NCI-H526 (cell line): ENCODE results near the gene ZNF688.
"Not testable (repeated sequence)": the region's sequence is repeated elsewhere in the genome, so short reads cannot be mapped to it uniquely, and the experiment has no call there.

ENCODE experiments used
- DNase-seq, 2 experiments: peaks; one replicate each; lab custom pipeline; 2025; lab: John Stamatoyannopoulos, UW

The ZNF688 gene

DNA sequence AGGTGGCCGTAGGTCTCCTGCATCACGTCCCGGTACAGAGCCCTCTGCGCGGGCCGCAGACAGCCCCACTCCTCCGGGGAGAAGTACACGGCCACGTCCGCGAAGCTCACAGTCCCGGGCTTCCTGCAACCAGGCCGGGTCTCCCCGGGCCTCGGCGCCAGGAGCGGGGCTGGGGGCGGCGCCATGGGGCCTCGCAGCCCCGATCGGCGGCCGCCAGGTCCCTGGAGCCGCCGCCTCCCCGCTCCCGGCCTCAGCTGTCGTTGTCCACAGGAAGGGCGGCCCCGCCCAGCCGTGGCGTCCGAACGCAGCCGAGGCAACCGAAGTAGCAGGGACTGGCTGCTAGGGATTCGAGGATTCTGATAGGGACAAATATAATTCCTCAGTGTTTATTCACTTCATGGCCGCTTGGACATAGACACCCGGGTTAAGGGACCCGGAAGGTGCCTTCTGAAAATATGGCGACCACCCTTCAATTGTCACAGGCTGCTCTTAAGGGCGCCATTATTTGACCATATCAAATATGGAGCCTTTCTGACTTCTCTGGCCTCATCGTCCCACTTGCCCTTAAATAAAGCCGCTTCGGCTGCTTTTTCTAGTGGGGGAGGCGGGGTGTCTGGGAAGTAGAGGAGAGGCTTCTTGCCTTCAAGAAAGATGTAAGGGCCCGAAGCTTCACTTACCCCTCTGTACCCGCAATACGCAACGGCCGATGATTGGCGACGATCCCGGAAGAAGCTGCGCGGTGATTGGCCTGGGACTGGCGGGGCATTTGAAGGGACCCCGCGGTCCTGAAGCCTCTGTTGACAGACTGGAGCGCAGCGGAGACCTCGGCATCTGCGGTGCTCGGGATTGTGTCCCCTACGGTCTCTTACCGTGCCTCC is at the start of gene ZNF688:
ZNF688 (minus strand) TSS at position 270 of the 878 bp plus-strand sequence; CDS start at position 185, 85 bp downstream.
- peak; percentile 92 to 95 for DNase-seq

DNA sequence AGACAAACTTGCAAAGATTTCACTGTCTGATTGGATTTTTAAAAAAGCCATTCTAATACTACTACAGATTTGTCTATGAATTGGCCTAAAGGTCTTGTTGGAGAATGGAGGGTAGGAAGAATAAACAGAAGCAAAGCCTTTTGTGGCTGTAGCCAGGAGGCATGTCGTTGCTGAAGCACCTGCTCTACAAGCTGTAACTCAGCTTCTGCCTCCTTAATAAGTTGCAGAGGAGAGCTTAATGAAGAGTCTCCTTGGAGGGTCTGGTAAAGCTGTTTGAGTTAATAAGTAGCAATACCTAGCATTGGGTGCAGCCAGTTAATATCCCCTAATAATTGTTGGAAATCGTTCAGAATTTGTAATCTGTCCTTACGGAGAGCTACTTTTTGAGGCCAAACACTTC is 48.7 kb upstream of the ZNF688 start:
- DNase-seq = no peak

DNA sequence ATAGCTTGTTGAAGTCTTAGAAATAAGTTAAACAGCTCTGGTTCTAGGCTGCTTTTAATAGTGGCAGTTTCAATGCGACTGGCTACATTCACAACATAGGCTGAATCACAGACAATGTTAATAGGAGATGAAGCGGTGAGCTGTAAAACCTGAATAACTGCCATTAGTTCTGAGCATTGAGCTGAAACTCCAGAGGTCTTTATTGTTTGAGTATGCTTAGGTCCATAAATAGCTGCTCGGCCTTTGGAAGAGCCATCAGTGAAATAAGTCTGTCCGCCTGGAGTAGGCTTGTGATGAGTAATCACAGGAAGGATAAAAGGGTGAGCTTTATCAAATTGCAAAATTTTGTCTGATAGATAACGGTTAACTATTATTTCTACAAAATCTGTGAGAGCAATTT is 48.1 kb upstream of the ZNF688 start:
- no peak for DNase-seq

DNA sequence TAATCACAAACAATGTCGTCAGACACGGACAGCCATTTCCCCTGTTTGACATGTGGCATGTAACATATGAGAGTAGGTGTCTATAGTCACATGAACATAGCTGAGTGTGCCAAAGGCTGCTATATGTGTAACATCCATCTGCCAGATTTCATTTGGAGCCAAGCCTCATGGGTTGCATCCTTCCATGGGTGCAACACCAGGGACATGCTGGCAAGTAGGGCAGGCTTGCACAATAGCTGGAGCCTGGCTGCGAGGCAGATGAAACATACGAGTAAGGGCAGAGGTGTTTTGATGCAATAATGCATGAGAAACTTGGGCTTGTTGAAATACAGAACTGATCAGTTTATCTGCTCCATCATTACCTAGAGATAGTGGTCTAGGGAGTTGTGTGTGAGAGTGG is 47.7 kb upstream of the ZNF688 start:
- no peak for DNase-seq

DNA sequence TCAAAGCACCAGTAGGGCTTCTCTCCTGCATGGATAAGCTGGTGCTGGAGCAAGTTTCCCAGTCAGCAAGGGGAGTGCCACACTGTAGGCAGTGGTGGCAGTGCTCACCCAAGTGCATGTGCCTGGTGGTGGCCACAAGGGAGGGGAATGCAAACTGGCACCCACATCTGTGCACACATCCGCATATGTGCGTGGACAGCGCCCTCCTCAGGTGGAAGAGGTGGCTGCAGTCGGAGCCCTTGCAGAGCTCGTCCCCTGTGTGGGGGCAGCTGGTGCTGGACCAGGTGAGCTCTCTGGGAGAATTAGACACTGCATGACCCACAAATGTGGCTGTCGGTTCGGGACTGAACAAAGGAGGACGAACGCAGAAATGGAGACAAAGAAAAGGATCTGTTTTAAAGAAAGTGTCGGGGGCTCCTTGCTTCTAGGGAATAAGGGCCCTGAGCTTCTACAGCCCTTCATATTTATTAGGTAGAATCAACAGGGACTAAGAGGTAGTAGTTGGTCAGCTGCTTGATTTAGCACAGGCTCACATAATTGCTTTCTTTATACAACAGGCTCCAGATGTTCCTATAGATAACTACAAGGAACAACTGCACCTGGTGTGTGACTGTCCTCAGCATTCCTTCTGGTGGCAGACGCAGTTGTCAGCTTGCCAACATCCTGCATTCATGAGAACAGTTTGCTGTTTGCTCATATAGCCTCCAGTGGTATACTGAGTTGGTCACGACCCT is 44.0 kb upstream of the ZNF688 start:
- DNase-seq = peak; percentile 36 to 75

DNA sequence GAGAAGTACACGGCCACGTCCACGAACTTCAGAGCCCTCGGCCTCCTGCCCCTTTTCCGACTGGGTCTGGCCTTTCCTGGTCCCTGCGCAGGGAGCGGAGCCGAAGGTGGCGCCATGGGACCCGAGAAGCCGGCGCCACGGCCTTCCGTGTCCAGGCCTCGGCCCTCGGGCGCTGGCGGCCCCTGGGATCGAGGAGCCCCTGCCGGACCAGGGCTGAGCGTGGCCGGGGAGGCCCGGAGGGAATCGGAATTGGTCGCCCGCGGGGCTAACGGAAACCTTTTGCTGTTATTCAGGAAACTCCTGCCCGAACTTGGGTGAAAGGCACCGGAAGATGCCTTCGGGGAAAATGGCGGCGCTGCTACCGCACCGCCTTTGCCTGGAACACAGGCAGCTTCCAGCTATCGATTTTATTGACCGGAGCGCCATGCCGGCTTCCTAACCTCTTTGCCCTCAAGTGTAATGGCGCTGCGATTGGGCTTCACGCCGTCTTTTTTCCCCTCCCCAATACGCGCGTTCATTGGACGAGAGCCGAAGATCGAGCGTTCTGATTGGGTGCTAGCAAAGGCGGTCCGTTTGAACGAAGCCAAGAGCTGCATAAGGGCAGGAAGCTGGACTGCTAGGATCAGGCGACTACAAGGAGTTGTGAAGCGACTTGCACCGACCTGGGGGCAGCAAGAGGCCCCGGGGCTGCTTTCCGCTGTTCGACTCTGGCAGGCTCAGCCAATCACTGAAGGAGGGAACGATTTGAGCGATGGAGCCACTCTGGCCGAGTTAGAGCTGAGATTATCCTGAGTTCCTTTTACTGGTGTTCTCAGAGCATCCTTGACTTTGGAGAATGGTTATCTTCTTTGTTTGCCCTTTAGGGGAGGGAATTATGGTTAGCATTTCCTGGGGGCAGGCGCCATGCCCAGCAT is 38.7 kb upstream of the ZNF688 start, which contains the start of gene ZNF689:
ZNF689 (minus strand) TSS at position 464 of the 914 bp plus-strand sequence; CDS start at position 116, 348 bp downstream.
- DNase-seq = peak; percentile 96 to 97

DNA sequence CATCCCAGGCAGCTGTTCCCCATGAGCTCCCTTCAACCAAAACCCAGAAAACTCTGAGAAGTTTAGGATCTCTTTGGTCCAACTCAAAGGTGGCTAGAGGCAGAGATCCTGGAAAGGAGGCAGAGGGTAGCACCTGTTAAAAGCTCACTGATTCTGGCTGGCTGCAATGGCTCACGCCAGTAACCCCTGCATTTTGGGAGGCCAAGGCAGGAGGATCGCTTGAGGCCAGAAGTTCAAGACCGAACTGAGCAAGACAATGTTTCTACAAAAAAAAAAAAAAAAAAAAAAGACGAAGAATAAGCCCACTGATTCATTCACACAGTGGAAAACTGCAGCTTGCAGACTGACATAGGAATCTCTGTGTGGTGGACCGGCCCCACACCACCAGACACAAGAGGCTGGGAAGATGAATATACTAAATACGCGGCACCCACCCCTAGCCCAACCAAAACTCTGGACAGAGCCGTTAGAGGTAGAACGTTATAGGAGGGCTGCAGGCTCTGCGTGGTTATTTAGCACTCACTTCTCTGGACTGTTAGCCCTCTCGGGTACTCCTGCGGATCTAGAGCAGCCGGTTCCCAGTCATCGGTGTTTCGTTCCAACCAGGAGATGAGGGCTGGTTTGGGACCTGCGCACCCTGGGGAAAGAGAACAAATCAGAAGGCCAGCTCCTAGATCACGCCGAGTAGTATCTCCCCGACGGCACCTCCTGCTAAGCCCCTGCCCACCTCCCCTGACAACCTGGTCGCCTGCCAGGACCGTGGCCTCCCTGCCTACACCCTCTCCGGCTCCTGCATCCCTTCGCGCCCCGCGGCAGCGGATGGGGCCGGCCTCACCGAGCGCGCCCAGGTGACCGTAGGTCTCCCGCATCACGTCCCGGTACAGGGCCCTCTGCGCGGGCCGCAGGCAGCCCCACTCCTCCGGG is 37.8 kb upstream of the ZNF688 start:
- peak in 1 of 2 experiments; percentile 54 for DNase-seq

DNA sequence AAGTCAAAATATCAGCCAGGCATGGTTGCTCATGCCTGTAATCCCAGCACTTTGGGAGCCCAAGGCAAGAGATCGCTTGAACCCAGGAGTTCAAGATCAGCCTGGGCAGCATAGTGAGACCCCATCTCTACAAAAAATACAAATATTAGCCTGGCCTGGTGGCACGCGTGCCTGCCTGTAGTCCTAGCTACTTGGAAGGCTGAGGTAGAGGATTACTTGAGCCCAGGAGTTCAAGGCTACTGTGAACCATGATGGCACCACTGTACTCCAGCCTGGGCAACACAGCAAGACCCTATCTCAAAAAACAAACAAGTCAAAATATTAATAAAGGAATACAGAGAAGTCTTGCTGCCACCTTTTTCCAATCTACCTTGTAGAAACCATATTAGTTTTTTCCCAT is 34.5 kb upstream of the ZNF688 start:
- DNase-seq = no peak

DNA sequence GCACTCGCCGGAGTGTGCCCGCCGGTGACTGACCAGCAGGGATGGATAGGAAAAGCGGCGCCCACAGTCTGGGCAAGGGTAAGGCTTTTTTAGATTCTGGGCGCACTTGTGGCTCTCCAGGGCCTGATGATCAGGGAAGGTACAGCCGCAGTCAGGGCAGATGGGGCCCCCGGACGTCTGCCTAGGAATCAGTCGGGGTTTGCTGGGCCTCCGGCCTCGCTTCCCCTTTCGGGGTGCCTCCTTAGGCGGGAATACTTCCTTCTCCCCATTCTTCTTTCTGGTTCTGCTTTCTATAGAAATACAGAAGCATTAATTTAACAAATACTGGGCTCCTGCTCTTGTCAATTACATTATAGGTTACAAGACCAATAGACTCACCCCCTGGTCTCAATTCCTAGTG is 33.6 kb upstream of the ZNF688 start:
- DNase-seq = no peak

DNA sequence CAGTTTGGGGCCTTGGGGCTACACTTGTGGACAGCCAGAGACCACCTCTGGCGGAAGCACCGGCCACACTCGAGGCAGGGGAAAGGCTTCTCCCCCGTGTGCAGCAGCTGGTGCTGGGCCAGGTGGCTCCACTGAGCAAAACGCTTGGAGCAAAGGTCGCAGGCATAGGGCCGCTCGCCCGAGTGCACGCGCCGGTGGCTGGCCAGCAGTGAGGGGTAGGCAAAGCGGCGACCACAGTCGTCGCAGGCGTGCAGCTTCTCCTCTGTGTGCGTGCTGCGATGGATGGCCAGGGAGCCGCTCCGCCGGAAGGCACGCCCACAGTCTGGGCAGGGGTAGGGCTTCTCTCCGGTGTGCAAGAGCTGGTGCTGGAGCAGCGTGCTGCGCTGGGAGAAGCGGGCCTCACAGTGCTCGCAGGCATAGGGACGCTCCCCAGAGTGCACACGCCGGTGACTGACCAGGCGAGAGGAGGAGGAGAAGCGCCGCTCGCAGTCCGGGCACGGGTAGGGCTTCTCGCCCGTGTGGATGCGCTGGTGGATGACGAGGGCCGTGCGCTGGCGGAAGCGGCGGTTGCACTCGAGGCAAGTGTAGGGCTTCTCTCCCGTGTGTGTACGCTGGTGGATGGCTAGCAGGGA is 32.9 kb upstream of the ZNF688 start:
- DNase-seq = no peak

DNA sequence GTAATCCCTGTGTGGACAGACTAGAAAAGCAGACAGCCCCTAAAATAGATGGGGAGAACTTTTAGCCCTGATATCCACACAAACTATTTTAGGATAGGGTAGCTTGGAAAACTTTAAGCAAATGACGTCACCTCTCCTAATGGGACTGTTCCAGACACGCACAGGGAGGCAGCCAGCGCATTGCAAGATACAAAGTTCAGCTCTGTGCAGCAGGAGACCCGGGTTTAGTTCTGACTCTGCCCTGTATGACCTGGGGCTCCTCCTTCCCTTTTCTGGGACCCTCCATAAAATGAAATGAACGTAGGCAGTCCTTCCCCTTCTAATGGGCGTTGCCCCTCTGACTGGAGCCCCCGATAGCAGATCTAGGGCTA is 32.4 kb upstream of the ZNF688 start:
- no peak for DNase-seq

DNA sequence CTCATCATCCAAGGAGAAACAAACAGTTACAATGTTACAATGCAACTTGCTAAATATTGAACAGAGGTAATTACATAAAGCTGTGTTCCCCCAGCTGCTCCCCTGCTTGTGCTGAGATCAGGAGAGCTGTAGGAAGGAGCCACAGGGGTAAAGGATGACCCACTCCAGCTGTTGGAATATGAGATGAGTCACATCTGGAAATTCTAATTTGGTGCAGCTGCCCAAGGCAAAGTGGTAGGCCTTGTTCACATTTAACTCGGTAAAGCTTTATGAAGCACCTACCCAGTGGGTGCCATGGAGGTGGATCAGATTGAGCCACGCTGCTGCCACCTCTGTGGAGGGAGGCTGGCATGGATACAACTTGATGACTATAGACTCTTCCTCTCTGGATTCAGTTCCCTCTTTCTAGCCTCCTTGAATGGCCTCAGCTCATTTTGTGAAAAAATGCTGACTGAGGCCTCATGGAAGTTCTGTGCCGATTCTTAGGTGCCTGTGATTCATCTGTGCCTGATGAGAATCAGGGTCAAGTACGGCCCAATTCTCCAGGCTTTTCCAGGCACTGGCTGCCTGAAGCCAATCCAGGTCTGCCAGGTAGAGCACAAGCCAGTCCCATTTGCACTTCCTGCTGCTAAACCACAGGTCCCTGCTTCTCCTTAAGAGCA is 31.2 kb upstream of the ZNF688 start:
- DNase-seq = no peak

DNA sequence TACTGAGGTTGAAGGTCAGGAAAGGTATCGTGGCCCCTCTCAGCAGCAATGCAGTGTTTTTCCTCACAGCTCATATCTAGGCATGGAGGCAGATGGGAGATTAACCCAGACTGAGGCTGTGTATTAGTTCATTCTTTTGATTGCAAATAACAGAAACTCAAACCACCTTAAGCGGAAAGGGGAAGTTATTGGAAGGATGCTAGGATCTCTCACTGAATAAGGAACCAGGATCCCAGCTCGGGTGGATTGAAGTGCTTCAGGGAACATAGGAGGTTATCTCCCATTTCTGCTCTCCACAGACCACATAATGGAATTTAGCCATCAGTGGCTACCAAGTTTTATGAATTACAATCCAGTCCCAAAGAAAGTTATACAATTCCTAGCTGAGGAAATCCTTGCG is 30.5 kb upstream of the ZNF688 start:
- DNase-seq = no peak

DNA sequence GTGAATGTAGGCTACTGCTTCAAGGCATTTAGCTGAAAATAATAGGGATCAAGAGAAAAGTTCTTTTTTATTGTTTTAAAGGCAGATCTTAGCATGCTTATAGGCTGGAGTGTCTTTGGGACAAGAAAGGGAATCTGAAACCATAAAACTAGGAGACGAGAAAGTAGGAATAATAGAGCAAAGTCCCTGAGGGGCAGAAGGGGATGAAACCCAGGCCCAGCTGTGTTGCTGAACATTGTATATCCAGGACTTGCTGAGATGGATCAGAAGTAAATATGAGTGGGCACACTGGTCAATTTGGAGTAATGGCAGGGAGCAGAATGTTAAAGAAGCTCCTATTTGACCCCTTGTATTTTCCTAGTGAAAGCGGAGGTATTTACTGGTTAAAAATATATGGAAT is 29.4 kb upstream of the ZNF688 start:
- DNase-seq = no peak

DNA sequence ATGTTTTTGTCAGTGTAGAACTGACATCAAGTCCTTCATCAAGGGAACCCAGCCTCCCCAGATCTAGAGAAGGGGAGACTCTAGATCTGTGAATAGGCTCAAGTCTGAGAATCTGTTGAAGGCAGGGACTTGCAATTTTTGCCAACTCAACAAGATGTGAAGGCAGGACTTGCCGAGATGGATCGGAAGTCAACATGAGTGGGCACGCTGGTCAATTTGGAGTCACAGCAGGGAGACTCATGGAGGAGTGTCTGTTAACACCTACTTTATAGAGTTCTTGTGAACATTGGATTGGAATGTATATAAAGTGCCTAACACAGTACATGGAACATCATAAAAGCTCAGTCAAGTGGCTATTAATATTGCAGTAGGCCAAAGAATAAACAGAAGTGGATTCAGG is 28.7 kb upstream of the ZNF688 start:
- no peak for DNase-seq

DNA sequence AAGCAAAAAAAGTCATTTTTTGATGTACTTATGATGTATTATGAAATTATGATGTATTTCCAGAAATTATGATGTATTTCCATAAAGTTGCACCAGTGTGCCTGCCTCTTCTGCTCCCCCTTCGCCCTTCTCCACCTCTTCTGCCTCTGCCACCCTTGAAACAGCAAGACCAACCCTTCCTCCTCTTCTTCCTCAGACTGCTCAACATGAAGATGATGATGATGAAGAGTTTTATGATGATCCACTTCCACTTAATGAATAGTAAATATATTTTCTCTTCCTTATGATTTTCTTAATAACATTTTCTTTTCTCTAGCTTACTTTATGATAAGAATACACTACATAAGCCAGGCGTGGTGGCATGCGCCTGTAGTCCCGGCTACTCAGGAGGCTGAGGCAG is 21.4 kb upstream of the ZNF688 start:
- no peak for DNase-seq

DNA sequence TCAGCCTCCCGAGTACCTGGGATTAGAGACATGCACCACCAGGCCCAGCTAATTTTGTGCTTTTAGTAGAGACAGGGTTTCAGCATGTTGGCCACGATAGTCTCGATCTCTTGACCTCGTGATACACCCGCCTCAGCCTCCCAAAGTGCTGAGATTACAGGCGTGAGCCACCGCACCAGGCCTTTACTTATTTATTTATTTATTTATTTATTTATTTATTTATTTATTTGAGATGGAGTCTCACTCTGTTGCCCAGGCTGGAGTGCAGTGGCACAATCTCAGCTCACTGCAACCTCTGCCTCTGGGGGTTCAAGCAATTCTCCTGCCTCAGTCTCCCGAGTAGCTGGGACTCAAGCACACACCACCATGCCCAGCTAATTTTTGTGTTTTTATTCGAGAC is 19.4 kb upstream of the ZNF688 start:
- DNase-seq = not testable (repeated sequence)

DNA sequence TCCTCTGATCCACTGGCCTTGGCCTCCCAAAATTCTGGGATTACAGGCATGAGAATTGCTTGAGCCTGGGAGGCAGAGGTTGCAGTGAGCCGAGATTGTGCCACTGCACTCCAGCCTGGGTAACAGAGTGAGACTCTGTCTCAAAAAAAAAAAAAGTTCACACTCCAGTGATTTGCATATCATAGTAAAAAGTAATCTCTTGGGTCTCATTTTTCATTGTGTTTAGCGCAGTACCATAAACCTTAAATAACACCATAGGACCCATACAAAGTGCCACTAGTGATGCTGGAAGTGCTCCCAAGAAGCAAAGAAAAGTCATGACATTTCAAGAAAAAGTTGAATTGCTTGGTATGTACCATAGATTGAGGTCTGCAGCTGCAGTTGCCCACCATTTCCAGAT is 18.1 kb upstream of the ZNF688 start:
- peak in 1 of 2 experiments; percentile 29 for DNase-seq

DNA sequence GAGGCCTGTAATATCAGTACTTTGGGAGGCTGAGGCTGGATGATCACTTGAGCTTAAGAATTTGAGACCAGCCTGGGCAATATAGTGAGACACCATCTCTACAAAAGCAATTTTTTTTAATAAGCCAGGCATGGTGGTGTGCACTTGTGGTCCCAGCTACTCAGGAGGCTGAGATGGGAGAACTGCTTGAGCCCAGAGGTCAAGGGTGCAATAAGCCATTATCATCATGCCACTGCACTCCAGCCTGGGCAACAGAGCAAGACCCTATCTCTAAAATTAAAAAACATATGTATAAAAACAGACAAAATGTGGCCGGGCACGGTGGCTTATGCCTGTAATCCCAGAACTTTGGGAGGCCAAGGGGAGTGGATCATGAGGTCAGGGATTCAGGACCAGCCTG is 17.1 kb upstream of the ZNF688 start:
- no peak for DNase-seq
